A549 treated with dexamethasone at 1 μM for 4 hours (cell line): Measurements from ENCODE around the gene CHRNE. TPM values are rescaled to one million over a fixed set of nuclear protein-coding genes. Genes with fewer than 3 reads are reported as not detected.

Experiments
- total RNA-seq: library from RNA; stranded (reverse); fragments of 200-300 nt; extraction: Qiagen RNA extraction; gene quantifications from 5 replicates; pipeline ENCODE4 v1.2.3, GENCODE V29; 2022

The CHRNE gene
- total RNA-seq, result 0.05 to 0.25 TPM (median 0.06 TPM) in 3 of 5 replicates, not detected in the others

DNA sequence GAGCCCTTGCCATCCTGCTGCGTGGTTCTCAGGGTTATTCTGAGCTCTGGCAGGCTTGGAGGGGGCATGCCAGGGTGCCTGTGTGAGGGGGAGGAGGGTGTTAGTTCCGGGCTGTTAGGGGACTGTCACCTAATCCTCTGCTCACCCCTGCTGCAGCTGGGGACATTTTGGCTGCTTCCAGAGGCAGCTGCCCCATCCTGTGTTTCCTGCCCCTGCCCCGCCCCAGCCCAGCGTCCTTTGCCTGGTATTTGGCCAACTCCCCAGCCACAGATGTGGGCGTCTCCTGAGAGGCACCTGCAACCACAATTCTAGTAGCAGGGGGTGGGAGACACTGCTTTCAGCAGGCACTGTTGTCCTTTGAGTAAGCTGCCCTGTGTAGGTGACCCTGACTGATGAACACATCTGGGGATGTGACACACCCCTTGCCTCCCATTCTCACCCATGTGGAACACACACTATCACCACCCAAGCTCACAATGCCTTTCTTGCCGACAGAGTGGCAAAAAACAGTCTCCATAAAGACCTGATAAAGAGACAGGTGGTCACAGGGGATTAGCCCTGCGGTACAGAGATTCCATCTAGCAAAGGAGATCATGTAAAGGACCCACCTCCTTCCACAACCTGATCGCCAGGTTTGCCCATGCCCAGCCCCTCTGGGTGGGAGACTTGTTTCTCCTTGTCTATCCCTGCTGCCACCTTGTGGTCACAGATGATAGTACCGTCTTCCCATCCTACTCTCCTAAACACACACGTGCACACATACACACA lies at the start of gene CHRNE:
CHRNE (minus strand) TSS at position 48 of the 768 bp plus-strand sequence; CDS start at position 13, 35 bp downstream.

DNA sequence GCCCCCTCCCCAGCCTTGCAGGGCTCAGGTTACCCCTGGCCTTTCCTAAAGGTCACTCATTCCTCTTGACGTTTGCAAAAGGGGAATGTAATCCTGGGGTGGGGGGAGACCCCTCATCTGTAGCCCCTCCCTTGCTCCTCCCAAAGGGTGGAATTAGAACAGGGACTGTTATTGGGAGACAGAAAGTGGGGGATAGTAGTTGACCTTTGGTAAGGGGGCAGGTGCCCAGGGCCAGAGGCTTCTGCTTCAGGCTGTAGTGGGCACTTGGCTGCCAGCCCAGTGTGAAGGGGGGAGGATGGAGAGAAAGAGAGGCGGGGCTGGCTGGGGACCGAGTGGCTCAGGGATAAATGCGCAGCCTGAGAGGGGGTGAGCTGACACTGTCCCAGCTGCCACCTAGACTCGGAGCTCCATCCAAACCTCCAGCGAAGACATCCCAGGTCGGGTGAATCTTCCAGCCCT lies 47.9 kb upstream of the CHRNE start, which contains the start of gene ENO3:
ENO3 (plus strand) TSS at position 374 of the 459 bp plus-strand sequence. CDS start 711 bp downstream, outside the sequence.

DNA sequence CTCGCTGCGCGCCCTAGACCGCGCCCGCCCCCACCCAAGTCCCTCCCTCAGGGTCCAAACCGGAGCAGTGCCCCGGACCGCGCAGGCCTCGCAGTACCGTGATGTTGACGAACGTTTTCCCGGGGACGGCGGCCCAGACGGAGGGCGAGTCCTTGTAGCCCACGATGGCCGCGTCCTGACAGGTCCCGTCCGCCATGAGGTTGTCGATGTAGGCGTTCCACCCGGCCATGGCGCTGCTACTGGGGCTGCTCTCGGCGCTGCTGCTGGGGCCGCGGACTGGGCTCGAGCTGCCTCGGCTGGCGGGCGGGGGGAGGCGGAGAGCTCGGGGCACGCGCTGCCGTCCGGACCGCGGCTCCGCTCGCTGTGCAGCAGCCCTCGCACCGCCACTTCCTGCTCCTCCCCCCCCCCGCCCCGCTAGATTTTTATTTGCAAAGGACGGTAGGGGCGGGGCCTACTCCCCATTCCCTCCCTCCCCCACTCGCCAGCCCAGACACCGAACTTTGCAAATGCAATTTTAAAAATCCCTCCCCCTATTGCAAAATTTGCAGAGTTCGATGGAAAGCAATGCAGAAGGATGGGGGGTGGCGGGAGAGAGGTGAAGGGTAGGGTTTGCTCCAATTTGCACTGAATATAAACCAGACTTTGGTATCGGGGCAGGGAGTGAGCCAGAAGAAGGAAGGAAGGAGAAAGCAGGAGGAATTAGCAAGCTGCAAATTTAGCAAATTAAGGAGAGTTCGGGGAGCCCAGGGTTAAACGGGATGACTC lies 45.5 kb upstream of the CHRNE start, which contains the start of gene PFN1:
PFN1 (minus strand) TSS at position 365 of the 765 bp plus-strand sequence; CDS start at position 229, 136 bp downstream.

DNA sequence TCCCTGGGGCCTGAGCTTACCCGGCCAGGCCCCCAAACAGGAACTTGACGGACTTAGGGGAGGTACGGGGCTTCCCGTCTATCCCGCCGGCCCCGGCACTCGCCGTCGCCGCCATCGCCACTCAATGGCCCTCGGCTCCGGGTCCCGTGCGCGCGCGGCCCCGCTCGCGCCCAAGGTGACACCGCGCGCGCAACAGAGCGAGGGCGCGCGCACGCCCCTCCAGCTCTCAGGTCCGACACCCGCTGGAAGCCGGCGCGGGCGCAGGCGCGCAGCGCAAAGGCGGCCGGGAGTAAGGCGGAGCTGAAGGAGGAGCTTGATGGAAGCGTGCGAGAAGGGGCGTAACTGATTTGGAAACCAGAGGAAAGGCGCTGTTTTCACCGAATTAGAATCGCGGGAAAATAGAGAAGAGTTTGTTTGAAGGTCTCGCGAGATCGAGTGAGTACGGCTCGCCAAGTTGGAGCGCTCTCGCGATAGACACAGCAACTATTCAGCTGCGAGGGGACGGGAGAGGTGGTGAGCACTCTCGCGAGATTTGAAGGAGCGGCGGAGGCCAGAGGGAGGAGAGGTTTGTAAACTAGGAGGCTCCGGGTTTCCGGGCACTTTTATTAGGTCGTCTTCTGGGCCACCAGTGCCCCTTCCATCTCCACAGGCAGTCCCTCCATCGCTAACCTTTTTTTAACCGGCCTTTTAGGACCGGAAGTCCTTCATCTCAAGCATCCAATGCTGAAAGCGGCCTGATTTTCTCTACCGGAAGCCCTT lies 37.1 kb upstream of the CHRNE start, which contains the start of the genes RNF167 and SLC25A11:
RNF167 (plus strand) TSS at position 473 of the 759 bp plus-strand sequence. CDS start 642 bp downstream, outside the sequence.
SLC25A11 (minus strand) TSS at position 251 of the 759 bp plus-strand sequence; CDS start at position 115, 136 bp downstream.

DNA sequence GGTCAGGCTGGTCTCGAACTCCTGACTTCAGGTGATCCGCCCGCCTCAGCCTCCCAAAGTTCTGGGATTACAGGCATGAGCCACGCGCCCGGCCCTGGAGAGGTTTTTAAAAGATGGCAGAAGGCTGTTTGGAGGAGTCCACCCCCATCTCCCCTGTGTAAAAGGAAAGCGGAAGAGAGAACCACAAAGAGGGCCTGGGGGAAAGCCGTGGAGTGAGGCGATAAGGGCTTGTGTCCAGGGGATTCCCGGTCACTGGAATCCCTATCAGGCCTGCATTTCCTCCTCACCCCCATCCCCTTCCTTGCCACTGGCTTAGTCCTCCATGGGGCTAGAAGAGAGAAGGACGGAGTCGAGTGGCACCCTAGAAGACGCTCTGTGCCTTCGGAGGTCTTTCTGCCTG lies 29.1 kb upstream of the CHRNE start, which contains the start of gene GP1BA:
GP1BA (plus strand) TSS at position 315 of the 400 bp plus-strand sequence. CDS start 328 bp downstream, outside the sequence.

DNA sequence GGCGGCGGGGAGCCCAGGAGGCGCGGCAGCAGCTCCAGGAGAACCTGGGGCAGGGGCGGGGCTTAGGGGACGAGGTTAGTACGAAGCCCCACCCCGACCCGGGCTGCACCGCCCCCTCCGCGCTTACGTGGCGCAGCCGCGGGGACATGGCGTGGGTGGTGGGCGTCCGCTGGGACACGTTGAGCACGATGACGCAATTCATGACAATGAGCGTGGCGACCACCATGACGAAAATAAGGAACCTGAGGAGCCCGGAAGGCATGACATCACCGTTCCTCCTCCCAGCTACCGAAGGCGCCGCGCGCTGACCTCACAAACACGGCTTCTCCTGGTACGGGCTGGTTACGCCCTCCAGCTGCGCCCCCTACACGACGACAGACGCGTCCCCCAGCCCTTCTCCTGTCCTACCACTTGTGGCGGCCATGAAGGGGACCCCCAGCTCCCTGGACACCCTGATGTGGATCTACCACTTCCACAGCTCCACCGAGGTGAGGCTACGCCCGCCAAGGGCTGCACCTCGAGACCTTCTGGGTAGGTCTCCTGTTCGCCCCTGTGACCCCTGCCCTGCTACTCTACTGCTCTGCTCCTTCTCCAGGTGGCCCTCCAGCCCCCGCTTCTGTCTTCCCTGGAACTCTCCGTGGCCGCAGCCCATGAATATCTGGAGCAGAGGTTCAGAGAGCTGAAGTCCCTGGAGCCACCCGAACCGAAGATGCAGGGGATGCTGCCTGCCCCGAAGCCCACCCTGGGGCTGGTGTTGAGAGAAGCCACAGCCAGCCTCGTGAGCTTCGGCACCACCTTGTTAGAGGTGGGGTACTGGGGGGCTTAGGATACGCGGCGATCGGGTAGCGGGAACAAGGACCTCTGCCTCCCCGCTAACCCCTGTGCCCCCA lies 3.3 kb downstream of the CHRNE start, which contains the start of gene C17orf107:
C17orf107 (plus strand) TSS at position 196 of the 890 bp plus-strand sequence; CDS start at position 423, 227 bp downstream.

Other genes starting within 250 kb of the CHRNE start
- gene PELP1, start 199.0 kb downstream of the CHRNE start, total RNA-seq, result 53.4 to 77.7 TPM (median 76.7 TPM) in 5 replicates
- 46.9 to 68.9 TPM (median 57.2 TPM) in 5 replicates for gene ARRB2, start 192.5 kb downstream of the CHRNE start, total RNA-seq
- 36.7 to 41.6 TPM (median 39.5 TPM) in 5 replicates for gene MED11, start 171.7 kb downstream of the CHRNE start, total RNA-seq
- gene ZMYND15, start 163.3 kb downstream of the CHRNE start, total RNA-seq, result 0.32 to 0.52 TPM (median 0.40 TPM) in 5 replicates
- 13.7 to 21.8 TPM (median 21.1 TPM) in 5 replicates for gene CXCL16, start 163.2 kb downstream of the CHRNE start, total RNA-seq
- gene TM4SF5, start 131.2 kb downstream of the CHRNE start, total RNA-seq, result 0.34 to 1.2 TPM (median 0.66 TPM) in 5 replicates
- gene VMO1, start 116.7 kb downstream of the CHRNE start, total RNA-seq, result 0.81 to 1.2 TPM (median 1.0 TPM) in 5 replicates
- not detected in 5 replicates for gene GLTPD2, start 114.1 kb downstream of the CHRNE start, total RNA-seq
- 454 to 502 TPM (median 480 TPM) in 5 replicates for gene PSMB6, start 106.9 kb downstream of the CHRNE start, total RNA-seq
- 16.1 to 28.8 TPM (median 21.3 TPM) in 5 replicates for gene PLD2, start 95.9 kb downstream of the CHRNE start, total RNA-seq
- 37.4 to 64.7 TPM (median 58.2 TPM) in 5 replicates for gene MINK1, start 69.8 kb downstream of the CHRNE start, total RNA-seq
- 0.26 to 0.39 TPM (median 0.28 TPM) in 5 replicates for gene C17orf107, start 3.6 kb downstream of the CHRNE start, total RNA-seq
- gene GP1BA, start 29.2 kb upstream of the CHRNE start, total RNA-seq, result not detected in 5 replicates
- 45.9 to 69.3 TPM (median 67.6 TPM) in 5 replicates for gene SLC25A11, start 36.9 kb upstream of the CHRNE start, total RNA-seq
- gene RNF167, start 37.2 kb upstream of the CHRNE start, total RNA-seq, result 86.7 to 163 TPM (median 139 TPM) in 5 replicates
- 2,234 to 3,252 TPM (median 3,174 TPM) in 5 replicates for gene PFN1, start 45.4 kb upstream of the CHRNE start, total RNA-seq
- 39.2 to 50.6 TPM (median 42.0 TPM) in 5 replicates for gene ENO3, start 48.0 kb upstream of the CHRNE start, total RNA-seq
- 66.7 to 87.0 TPM (median 69.4 TPM) in 5 replicates for gene SPAG7, start 64.7 kb upstream of the CHRNE start, total RNA-seq
- gene CAMTA2, start 84.6 kb upstream of the CHRNE start, total RNA-seq, result 19.4 to 41.9 TPM (median 36.7 TPM) in 5 replicates
- 1.0 to 1.9 TPM (median 1.5 TPM) in 5 replicates for gene INCA1, start 94.4 kb upstream of the CHRNE start, total RNA-seq
- gene KIF1C, start 94.9 kb upstream of the CHRNE start, total RNA-seq, result 108 to 141 TPM (median 136 TPM) in 5 replicates
- gene SLC52A1, start 132.3 kb upstream of the CHRNE start, total RNA-seq, result 0.34 to 1.0 TPM (median 0.65 TPM) in 5 replicates
- 0.84 to 1.4 TPM (median 1.1 TPM) in 5 replicates for gene ZFP3, start 175.4 kb upstream of the CHRNE start, total RNA-seq
- gene ZNF232, start 208.8 kb upstream of the CHRNE start, total RNA-seq, result 3.6 to 4.2 TPM (median 3.8 TPM) in 5 replicates
- 0.02 to 0.05 TPM (median 0.02 TPM) in 5 replicates for gene USP6, start 212.9 kb upstream of the CHRNE start, total RNA-seq